IPS-11a (cell line): ENCODE measurements around the gene ZXDC.
A peak's percentile ranks its signal among the peaks of the same experiment; 100 is the strongest.

Experiments
- H3K4me3 ChIP-seq: one replicate; pipeline ENCODE4 v1.5.1; 2013; ENCODE audit warnings: low read depth, low read length, control low read depth

ZXDC gene

DNA sequence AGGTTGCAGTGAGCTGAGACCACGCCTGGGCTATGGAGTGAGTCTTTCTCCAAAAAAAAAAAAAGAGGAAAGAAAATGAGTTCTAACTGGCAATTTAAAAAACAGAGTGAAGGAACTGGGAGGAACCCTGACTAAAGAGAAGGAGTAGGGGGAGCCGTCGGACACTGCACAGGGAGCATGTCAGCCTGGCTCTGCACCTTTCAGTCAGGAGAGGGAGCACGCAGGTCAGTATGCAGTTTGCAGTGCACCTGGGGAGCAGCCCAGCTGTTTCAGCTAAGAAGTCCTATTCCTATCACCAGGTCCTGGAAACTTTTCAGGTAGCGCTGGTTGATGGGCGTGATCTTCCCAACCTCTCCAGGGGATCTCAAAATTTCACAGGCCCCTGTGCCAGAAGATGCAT is 14.9 kb upstream of the ZXDC start:
- no peak overlapping the region for H3K4me3 ChIP-seq

DNA sequence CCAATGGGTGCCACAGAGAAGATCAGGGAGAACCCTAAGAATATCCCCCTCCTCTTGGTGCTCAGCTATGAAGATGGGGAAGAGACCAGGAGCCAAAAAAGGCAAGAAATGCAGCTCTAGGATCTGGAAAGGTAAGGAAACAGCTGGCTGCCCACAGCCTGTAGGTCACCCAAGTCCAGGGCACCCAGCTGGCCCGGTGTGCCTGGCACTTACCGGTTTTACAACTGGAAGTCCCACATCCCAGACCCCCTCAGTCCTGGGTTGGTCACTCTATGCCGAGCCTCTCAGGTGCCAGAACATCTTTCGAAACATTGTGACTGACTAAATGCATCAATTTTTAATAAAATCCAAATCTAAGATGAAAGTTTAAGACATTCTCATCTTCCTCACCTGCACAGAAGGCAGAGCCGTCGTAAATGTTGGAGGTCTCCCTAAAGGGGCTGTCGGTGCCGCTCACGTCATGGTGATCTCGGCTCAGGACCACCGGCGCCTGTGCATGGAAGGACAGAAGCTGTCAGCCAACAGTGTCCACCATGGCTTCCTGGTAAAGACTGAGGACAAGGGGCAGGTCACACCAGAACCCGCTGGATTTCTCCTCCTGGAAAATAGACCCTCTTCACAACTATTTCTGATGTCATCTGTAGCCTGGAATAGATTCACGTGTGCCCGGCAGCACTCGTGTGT is 13.3 kb upstream of the ZXDC start:
- H3K4me3 ChIP-seq: no peak overlapping the region

DNA sequence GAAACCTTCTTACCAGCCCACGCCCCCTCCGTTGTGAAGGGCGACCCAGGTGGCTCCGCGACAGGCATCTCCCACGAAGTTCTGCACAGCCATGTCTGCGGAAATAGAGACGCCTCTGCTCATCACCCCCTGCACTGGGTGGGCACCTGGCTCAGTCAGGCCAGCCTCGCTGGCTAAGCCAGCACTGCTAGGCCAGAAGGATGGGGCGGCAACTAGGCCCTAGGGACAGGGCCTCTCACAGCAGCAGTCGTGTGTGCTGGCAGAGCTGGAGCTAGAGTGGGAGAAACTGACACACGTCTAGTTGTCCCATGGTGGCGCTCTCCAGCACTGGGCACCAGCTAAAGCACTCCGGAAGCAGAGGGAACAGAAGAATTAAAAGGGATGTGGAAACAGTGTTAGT is 12.5 kb upstream of the ZXDC start:
- no peak overlapping the region for H3K4me3 ChIP-seq

GRCh38 chr3:126487151-126487771 is 11.6 kb upstream of the ZXDC start:
- no peak overlapping the region for H3K4me3 ChIP-seq

GRCh38 chr3:126486360-126486847 is 10.7 kb upstream of the ZXDC start:
- H3K4me3 ChIP-seq: no peak overlapping the region

GRCh38 chr3:126485956-126486355 is 10.3 kb upstream of the ZXDC start:
- H3K4me3 ChIP-seq: no peak overlapping the region

- H3K4me3 ChIP-seq: no peak overlapping the region
Measured at GRCh38 chr3:126485176-126485897, 9.6 kb upstream of the ZXDC start.

GRCh38 chr3:126484662-126485061 is 9.0 kb upstream of the ZXDC start:
- H3K4me3 ChIP-seq: no peak overlapping the region

DNA sequence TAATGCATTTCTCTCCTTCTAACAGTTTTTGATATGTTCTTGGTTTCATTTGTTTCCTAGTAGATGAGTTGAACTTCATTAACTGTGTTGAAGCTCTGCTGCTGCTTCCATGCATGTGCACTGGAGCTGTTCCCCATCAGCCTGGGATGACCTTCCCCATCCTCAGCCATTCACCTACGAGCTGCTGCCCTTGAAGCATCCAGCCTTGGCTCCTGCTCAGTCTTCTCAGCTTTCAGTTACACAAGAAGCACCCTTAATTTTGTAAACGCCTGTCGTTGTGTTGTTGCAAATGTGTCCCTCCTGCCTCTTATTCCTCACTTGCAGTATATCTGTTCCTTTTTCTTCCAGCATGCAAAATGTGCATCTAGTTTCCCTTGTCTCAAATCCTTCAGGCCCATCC is 8.5 kb upstream of the ZXDC start:
- no peak overlapping the region for H3K4me3 ChIP-seq

GRCh38 chr3:126483321-126483761 is 7.7 kb upstream of the ZXDC start:
- no peak overlapping the region for H3K4me3 ChIP-seq

DNA sequence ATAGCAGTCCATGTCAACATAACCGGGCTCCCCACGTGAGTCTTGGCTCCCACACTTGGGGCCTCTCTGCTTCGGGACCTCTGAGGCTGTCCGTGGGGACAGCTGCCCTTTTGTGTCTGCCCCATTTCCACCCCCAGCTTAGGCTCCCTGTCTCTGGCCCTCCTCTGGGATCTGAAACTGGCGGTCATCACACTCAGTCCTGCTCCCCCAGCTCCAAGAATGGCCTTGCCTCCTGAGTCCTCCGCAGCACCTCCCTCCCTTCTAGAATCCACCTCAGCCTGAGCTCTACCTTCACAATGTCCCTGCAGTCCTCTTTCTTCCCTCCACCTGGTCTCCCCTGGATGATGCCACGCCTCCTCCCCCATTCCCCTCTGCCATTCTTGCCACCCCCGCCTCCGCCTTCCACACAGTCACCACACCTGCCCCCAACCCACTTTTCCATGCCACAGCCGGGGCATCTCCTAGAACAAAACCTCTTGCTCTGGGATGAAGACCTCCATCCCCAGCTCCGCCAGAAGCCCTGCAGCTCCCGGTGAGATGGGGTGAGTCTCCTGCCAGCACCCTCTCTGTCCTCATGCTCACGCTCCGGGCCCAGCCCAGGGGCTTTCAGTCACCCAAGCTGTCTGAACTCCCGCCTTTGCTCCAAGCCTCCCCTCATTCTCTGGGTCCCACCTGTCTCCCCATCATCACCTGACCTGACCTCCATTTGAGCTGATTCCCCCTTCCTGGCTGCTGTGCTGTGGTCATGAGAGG is 7.0 kb upstream of the ZXDC start:
- no peak overlapping the region for H3K4me3 ChIP-seq

DNA sequence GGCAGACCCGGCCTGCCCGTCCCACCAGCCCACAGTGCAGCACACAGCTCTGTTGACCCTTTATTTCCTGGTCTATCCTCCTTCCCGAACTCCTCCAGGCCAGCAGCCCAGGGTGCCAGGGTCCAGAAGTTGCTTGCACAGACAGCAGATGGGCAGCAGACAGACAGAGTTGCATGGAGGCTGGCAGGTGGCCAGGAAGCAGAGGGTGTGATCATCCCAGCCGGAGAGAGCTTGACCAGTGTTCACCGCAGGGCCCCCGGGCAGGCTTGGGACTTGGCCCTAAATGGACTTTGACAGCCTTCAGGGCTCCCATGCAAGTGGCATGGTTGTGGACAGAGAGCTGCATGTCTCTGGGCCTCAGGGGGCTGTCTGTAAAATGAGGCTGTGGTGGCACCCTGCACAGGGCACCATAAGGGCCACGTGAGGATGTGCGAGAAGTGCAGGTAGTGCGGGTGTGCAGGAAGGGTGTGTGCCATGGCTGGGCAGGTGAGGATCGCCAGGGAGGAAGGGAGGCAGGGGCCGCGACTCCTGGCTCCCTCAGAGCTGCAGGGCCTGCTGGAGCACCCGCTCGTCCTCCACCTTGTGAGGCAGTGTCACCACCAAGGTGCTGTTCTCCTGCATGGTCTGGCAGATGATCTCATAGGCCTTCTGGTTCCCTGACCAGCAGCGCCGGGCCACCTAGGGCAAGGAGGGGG is 6.3 kb upstream of the ZXDC start:
- no peak overlapping the region for H3K4me3 ChIP-seq

GRCh38 chr3:126480861-126481260 is 5.2 kb upstream of the ZXDC start:
- H3K4me3 ChIP-seq: no peak overlapping the region

DNA sequence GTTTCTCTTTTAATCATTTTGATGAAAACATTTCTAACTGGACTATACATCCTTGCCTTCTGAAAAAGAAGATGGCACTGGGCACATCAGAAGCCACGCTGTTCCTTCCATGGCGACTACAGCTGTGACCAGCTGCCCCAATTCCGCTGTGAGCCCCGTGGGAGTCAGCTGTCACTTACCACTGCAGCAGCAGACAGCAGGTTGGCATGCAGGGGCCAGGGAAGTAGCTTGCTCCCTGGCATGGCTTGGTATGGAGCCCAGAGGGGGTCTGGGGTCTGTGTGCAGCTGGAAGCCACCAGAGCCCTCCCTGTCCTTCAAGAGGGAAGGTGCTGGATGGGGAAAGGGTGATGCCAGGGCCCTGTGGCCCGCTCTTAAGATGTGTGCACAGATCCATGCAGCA is 4.5 kb upstream of the ZXDC start:
- no peak overlapping the region for H3K4me3 ChIP-seq

- no peak overlapping the region for H3K4me3 ChIP-seq
Measured at GRCh38 chr3:126479642-126480041, 4.0 kb upstream of the ZXDC start.

DNA sequence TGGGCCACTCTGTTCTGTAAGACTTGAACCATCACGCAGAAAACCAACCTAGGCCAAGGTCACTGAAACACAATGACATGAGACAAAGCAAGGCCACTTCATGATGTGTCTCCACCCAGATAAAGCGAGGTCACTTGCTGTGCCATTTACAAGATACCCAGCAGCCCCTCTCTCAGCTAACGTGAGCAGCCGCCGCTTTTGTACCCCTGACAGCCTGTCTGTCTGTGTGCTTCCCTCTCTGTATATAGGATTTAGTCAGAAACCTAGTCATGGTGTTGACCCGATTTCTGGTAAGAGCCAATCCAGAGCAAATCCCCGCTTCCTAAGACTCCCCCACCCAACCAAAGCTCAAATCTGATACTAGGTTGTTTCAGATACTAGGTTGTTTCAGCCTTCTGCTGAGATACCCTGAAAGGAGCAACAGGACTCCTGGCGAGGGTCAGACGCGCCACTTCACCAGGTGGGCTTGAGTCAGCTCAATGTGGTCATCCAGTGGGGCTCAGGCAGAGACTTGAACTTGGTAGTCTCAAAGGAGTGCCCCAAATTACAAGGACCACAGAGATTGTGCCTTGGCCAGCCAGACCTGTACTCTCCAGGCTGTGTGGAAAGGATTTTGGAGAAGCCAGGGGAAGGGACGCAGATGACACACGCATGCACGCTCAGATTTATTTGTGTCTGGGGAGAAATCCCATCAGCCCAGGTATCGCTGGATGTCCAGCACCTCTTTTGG is 3.1 kb upstream of the ZXDC start:
- no peak overlapping the region for H3K4me3 ChIP-seq

DNA sequence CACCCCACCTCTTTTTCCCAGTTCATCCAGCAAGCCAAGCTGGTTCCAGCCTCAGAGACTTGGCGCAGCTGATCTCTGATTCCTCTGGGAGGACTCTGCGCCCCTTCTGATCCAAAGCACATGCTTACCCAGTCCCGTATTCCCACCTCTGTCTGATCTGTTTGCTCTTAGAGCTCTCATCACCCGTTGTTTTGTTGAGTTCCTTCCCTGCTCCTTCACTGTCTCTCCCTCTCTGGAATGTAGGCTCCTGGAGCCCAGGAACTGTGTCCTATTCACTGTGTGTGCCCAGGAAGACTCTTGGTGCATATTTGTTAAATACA is 1.3 kb upstream of the ZXDC start:
- H3K4me3 ChIP-seq: no peak overlapping the region

GRCh38 chr3:126476166-126477060 is 722 bp upstream of the ZXDC start:
- peak overlapping the region; percentile 72 for H3K4me3 ChIP-seq
